LNCaP clone FGC (cell line): Measurements from ENCODE around the gene BLMH.

Experiments used
- DNase-seq: peaks from one replicate; pipeline ENCODE4 v3.0.0-alpha.2; 2011; ENCODE audit warnings: low read depth
- H3K4me3 ChIP-seq: 2 replicates; pipeline ENCODE4 v1.5.1; 2011; ENCODE audit warnings: mild to moderate bottlenecking, low read depth, low read length, control low read depth
- CTCF ChIP-seq: IDR thresholded peaks from 2 replicates; pipeline ENCODE4 v1.5.1; 2012; ENCODE audit warnings: mild to moderate bottlenecking; ENCODE audit not compliant: control insufficient read depth, insufficient read depth; ENCODE audit errors: extremely low read depth

BLMH gene

GRCh38 chr17:30296499-30297080 is 4.8 kb upstream of the BLMH start:
- TF ChIP-seq CTCF = no peak
- no peak for DNase-seq
- no peak overlapping the region for H3K4me3 ChIP-seq

GRCh38 chr17:30292286-30292858 is 628 bp upstream of the BLMH start:
- no peak for TF ChIP-seq CTCF
- H3K4me3 ChIP-seq = peak overlapping the region; percentile 72
- no peak for DNase-seq

- H3K4me3 ChIP-seq = peak overlapping the region; percentile 72
- no peak for DNase-seq
- no peak for TF ChIP-seq CTCF
Observed at GRCh38 chr17:30290696-30291542, 825 bp downstream of the BLMH start.

- no peak for TF ChIP-seq CTCF
- no peak overlapping the region for H3K4me3 ChIP-seq
- DNase-seq = no peak
Observed at GRCh38 chr17:30290077-30290476, 1.7 kb downstream of the BLMH start.

- DNase-seq = no peak
- no peak for TF ChIP-seq CTCF
- H3K4me3 ChIP-seq = no peak overlapping the region
Observed at GRCh38 chr17:30279156-30279555, 12.6 kb downstream of the BLMH start.

- no peak for DNase-seq
- TF ChIP-seq CTCF = peak; percentile 70
- H3K4me3 ChIP-seq = no peak overlapping the region
Observed at GRCh38 chr17:30278032-30278431, 13.7 kb downstream of the BLMH start.
